HG03066 (cell line): ENCODE measurements around the gene NAIP.
"Not testable (repeated sequence)": the region's sequence is repeated elsewhere in the genome, so short reads cannot be mapped to it uniquely, and the experiment has no call there.

Experiments
- ATAC-seq: cut with Tn5 transposase; IDR thresholded peaks from one replicate; pipeline ENCODE4 v1.9.1; 2021; ENCODE audit warnings: low read depth; ENCODE audit not compliant: unreplicated experiment

NAIP gene, protein sequence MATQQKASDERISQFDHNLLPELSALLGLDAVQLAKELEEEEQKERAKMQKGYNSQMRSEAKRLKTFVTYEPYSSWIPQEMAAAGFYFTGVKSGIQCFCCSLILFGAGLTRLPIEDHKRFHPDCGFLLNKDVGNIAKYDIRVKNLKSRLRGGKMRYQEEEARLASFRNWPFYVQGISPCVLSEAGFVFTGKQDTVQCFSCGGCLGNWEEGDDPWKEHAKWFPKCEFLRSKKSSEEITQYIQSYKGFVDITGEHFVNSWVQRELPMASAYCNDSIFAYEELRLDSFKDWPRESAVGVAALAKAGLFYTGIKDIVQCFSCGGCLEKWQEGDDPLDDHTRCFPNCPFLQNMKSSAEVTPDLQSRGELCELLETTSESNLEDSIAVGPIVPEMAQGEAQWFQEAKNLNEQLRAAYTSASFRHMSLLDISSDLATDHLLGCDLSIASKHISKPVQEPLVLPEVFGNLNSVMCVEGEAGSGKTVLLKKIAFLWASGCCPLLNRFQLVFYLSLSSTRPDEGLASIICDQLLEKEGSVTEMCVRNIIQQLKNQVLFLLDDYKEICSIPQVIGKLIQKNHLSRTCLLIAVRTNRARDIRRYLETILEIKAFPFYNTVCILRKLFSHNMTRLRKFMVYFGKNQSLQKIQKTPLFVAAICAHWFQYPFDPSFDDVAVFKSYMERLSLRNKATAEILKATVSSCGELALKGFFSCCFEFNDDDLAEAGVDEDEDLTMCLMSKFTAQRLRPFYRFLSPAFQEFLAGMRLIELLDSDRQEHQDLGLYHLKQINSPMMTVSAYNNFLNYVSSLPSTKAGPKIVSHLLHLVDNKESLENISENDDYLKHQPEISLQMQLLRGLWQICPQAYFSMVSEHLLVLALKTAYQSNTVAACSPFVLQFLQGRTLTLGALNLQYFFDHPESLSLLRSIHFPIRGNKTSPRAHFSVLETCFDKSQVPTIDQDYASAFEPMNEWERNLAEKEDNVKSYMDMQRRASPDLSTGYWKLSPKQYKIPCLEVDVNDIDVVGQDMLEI (N-terminal part only)

GRCh38 chr5:71025289-71025953, at the start of gene NAIP:
Gene NAIP, minus strand, starts transcription at chr5:71025339. Its CDS starts 12,424 bp downstream, at chr5:71012915.
- not testable (repeated sequence) for ATAC-seq

DNA sequence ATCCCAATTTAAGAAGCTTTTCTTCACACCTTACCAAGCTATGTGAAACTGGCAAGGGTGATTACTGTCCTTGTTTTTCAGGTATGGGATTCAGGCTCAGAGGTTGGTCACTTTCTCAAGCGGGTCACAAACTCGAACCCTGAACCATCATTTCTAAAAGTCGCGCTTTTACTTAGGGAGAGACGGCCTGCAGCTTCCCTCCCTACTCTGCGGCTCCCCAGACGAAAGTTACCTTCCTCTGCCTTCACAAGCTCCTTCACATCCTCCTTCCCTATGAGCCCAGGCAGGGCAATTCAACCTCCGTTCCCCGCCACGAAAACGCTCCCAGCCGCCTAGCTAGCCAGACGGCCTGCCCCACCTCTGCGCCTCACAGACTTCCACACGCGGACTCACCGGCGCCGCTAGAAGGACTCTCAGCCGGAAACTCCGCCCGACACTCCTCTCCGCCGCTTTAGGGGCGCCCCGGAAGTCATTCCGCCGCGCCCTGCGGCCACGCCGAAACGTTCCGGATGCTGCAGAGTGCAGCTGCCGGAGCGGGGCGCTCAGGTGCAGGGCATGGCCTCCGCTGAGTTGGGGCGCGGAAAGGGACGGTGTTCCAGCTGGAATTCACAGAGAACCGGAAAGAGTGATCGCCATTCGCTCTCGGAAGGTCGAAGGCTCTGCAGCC, 42.3 kb upstream of the NAIP start, which contains the start of gene GTF2H2:
Gene GTF2H2, minus strand, starts transcription at position 415 of the 667 bp plus-strand sequence. CDS start 4,913 bp downstream, outside the sequence.
- ATAC-seq: peak; percentile 98

DNA sequence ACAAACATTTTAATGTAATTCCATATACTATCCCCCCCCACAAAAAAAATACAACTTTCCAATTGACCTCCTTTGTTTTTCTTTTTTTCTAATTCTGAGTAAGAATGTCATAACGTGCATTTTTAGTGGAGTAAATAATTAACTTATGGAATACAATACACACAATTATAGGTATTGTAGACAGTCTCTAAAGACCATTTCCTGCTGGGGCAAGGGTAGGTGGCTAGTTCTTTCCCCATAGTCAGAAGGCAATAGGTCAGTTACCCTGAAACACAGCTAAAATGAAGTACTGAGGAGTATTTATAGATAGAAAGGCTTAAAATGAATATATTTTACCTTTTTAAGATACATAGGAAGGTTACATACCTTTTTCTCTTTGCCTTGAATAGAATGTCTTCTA, 36.2 kb upstream of the NAIP start:
- ATAC-seq: not testable (repeated sequence)

- not testable (repeated sequence) for ATAC-seq
Measured at GRCh38 chr5:71059426-71059825, 34.3 kb upstream of the NAIP start.

GRCh38 chr5:71044808-71045207, 19.7 kb upstream of the NAIP start:
- ATAC-seq: not testable (repeated sequence)

DNA sequence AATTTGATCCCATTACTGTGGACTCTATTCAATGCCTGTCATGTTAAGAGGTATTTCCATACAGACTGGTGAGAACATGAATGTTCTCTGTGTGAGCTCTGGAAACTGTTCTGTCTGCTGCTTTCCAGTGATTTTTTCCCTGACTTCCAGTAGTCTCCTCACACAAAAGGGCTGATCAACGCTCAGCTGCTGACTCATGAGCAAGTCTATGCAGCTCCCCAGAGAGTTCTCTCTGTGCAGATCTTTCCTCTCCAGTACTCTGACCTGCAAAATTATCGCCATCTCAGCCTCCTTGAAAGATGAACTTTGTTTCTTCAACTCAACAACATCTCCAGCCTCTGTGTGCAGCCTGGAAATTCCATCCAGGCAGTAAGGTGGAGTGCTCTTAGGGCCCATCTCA, 19.0 kb upstream of the NAIP start:
- ATAC-seq: not testable (repeated sequence)

DNA sequence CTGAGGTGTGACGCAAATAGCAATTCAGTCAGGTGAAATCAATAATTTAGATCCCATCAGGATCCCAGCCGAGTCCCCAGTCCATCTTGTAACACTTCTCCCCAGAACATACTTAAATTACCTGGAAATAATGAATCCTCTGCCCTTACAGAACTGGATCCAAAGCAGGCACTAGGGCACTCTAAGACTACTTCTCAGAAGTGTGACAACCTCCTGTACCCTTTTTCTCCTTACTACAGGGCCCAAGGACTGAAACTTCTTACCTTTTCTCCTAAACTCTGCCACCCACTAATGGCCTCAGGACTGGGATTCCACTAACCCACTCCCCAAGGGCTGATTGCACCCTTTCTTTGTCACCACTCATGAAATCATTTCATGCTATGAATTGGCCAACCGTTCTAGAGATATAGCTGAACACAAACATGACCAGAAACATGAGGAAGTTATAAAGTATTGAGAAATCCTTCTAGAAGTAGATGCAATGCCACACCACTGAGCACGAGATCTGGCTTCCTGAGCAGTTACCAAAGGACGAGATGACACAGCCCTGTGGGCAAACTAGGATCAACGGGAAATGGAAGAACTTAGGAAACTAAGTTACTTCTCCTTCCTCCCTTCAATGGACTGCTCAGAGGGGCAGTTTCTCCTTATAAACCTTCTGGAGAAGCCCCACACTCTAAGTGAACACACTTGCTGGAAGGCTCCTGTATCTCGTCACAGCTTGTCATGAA, 6.1 kb upstream of the NAIP start:
- ATAC-seq: not testable (repeated sequence)

DNA sequence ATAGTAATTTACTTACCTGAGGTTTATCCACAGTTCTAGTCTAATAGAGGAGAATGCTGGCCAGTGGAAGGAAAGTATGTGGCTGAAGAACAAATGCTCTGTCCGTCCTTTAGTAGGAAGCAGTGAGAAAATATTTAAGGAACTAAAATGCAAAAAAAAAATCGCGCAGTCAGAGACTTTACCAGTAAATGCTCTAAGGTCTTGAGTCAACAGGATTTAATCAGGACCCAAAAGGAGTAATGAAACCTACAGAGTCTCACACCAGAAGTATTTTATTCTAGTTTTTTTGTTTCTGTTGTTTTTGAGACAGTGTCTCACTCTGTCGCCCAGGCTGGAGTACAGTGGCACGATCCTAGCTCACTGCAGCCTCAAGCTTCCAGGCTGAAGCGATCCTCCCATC, 4.5 kb downstream of the NAIP start:
- not testable (repeated sequence) for ATAC-seq

DNA sequence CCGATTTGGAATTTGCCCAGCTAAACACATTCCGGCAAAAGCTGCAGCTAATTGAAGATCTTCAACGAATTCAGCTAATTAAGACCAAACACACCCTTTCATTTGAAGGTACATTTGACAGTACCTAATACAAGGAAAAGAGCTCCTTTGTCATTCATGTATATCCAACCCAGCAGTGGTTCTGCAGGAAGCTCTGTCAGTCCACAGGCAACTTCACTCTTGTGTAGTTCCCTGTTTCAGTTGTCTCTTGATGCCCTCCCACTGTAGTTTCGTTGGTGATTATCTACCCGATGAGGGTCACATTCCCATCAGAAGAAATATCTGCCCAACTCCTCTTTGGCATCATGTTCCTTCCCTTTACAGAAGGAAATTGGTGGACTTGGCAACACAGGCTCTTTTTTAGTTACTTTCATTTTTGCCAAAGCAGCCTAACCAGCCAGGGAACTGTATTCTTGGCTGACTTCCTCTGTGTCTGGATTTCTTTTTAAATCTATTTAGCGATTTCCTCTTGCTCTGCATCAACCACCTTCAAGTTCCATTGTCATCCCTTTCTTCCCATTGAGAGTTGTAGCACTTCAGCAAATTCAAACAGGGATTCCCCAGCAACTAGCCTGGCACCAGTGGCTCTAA, 6.6 kb downstream of the NAIP start:
- not testable (repeated sequence) for ATAC-seq

- no peak for ATAC-seq
Measured at GRCh38 chr5:71014176-71014575, 11.0 kb downstream of the NAIP start.

DNA sequence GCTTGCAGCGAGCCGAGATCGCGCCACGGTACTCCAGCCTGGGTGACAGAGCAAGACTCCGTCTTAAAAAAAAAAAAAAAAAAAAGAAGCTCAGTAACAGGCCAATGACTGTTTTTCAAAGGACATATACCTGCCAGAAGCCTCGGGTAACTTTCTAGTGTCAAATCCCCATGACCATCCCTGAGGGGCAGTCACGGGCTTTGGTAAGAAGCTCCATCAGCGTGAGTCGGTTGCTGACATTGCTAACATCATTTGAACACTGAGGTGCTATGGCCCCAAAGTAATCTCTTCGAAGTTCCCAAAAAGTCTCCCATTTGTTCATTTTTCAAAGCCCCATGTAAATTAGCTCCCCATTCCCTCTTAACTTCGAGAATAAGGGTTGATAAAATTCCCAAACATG, 11.6 kb downstream of the NAIP start:
- ATAC-seq: no peak

DNA sequence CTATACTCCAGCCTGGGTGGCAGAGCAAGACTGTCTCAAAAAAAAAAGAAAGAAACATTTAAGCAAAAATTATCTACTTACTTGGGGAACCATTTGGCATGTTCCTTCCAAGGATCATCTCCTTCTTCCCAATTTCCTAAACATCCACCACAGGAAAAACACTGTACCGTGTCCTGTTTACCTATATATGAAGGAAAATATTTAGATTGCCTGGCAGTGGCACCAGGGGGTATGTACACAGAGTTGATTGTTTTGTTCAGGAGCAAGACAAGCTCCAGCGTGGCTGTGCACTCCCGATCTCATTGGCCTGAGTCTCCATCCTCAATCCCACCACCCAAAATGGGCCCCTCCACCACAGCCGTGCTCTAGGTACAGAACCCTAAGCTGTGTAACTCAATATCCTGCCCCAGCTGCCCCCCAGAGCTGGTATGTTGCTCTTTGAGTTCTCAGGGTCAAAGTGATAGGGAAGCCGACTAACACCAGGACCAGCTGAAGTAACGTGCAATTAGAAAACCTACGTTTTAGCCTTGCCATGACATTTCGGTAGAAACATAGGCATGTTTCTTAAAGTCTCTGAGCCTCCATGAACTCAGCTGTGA, 13.8 kb downstream of the NAIP start:
- no peak for ATAC-seq

- not testable (repeated sequence) for ATAC-seq
Measured at GRCh38 chr5:71006983-71007382, 18.2 kb downstream of the NAIP start.

- ATAC-seq: not testable (repeated sequence)
Measured at GRCh38 chr5:70984882-70985281, 40.3 kb downstream of the NAIP start.

DNA sequence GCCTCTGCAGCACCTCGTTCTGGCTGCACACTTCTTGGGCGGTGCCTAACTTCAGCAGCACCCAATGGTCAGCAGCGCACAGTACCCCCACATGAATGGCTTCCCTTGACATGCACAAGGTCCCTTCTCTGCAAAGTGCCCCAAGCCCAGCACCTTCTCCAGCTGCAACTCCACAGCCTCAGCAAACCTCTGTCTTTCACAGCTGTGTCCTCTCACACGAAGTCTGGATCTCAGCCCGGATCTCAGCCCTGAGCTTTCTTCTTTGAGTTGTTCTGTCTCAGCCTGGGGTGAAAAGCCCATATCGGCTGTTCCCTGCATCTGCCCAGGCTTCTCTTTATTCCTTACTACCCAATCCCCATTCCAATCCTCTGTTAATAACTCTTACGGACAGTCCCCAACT, 57.9 kb downstream of the NAIP start:
- ATAC-seq: not testable (repeated sequence)

DNA sequence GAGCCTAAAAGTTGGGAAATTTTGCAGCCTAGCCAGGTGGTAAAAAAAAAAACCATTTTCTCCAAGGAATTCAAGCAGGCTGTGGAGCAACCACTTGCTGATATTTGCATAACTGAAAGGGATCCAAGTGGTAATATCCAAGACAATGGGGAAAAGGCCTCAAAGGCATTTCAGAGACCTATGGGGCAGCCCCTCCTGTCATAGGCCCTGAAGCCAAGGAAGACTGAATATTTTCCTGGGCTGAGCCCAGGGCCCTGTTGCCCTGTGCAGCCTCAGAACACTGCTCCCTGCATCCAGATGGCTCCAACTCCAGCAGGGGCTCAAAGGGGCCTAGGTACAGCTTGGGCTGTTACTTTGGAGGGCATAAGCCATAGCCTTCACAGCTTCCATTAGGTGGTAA, 60.6 kb downstream of the NAIP start:
- not testable (repeated sequence) for ATAC-seq

- ATAC-seq: not testable (repeated sequence)
Measured at GRCh38 chr5:70953068-70953467, 72.1 kb downstream of the NAIP start.

DNA sequence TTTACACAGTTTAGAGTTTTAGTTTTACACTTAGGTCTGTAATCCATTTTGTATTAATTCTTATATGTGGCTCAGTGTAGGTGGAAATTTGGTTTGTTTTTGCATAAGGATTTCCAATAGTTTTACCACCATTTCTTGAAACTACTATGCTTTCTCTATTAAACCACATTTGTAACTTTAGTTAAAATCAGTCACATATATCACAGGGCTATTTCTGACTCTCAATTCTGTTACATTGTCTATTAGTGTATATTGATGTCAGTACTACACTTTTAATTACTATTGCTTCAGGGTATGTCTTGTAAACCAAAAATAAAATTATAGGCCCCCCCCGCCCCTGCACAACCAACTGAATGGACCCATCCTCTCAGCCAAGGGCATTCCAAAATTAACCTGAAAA, 92.6 kb downstream of the NAIP start:
- not testable (repeated sequence) for ATAC-seq
